Measurements from ENCODE around the gene PPP1R12B.

Gene PPP1R12B

DNA sequence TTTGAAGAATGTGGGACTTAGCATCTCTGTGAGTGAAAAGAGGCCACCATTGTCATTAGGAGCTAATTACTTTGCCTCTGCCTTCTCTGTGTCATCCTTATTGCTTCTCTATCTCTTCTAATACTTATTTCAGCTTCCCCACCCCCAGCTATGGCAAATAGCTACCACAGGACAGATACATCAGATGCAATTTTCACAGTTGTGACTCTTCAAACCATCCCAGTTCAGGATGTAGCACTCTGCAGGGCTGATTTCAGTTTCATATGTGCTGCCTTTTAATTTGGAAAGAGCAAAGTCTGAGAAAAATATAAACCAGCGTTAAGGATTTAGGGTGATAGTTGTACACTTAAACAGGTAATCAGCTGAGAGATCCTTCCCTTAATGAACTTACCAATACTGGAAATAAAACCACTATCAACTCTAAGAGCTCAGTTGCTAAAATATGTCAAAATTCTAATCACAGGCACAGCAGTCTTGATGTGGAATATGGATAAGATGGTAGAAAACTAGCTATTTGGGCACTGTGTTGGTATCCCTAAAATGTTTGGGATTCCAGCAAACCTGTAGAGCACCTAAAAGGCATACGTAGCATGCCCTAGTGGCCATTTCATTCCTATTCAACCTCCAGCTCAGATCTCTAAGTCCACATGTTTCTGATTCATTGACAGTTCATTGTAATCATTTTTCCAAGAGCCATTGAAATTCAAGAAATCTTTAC, 213.4 kb downstream of the PPP1R12B start:
- Histone ChIP-seq H3K9ac (ENCODE audit: low read depth, low read length) (no peak overlapping the region), H4K20me1 (ENCODE audit: insufficient read depth, low read length) (no peaks in the 10 kb centered on the region), H3K4me2 (ENCODE audit: insufficient read depth, low read length) (no peak overlapping the region), H3K36me3 (ENCODE audit: insufficient read depth, low read length) (peaks cover 6% of the 10 kb centered on the region; the same call in 1 of the 2 replicates), H3K27me3 (ENCODE audit: insufficient read depth, low read length, poor library complexity) (no peaks in the 10 kb centered on the region), H2AFZ (ENCODE audit: low read depth, low read length) (no peak overlapping the region), H3K9me3 (ENCODE audit: insufficient read depth, low read length, severe bottlenecking) (no peaks in the 10 kb centered on the region), H3K27ac (ENCODE audit: low read length) (no peak overlapping the region), H3K79me2 (ENCODE audit: insufficient read depth, low read length) (no peaks in the 10 kb centered on the region), H3K4me1 (ENCODE audit: insufficient read depth, low read length) (no peaks in the 10 kb centered on the region), H3K4me3 (ENCODE audit: low read depth in 1 of 2, low read length in 2 of 2) (no peak overlapping the region)
- DNase-seq = no peak
- TF ChIP-seq, protein P1, sequence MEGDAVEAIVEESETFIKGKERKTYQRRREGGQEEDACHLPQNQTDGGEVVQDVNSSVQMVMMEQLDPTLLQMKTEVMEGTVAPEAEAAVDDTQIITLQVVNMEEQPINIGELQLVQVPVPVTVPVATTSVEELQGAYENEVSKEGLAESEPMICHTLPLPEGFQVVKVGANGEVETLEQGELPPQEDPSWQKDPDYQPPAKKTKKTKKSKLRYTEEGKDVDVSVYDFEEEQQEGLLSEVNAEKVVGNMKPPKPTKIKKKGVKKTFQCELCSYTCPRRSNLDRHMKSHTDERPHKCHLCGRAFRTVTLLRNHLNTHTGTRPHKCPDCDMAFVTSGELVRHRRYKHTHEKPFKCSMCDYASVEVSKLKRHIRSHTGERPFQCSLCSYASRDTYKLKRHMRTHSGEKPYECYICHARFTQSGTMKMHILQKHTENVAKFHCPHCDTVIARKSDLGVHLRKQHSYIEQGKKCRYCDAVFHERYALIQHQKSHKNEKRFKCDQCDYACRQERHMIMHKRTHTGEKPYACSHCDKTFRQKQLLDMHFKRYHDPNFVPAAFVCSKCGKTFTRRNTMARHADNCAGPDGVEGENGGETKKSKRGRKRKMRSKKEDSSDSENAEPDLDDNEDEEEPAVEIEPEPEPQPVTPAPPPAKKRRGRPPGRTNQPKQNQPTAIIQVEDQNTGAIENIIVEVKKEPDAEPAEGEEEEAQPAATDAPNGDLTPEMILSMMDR (IDR thresholded peaks at IDR 0.05; ENCODE audit: borderline replicate concordance, extremely low read depth, low read length, poor library complexity, severe bottlenecking) = no peak
- no peak for TF ChIP-seq EZH2 (IDR thresholded peaks at IDR 0.05; ENCODE audit: borderline replicate concordance, low read depth, low read length, severe bottlenecking)
- ATAC-seq (ENCODE audit: insufficient read depth, low read depth) = no peak

DNA sequence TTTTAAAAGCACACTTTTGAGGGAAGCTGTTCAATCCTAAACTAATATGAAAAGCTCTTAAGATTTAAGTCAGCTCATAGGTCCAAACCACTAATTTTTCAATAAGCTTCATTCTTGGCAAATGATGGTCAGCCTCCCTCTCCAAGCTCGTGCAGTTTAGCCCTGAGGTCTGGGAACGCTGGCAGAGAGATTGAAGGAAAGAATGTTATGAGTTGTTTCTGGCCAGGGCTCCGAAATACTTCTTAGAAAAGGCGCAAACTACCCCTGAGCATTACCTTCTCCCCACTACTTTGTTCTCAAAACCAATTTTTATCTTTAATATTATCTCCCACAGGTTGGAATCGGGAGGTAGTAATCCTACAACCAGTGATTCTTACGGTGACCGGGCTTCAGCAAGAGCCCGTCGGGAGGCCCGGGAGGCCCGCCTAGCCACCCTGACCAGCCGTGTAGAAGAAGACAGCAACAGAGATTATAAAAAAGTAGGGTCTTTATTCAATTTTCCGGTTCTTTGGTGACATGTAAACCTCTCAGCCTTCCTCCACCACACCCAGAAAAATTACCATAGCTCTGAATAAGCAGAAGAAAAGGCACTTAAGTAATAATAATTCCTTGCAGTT, 214.1 kb downstream of the PPP1R12B start:
- no peaks in the 10 kb centered on the region for H3K79me2 ChIP-seq (ENCODE audit: insufficient read depth, low read length)
- no peaks in the 10 kb centered on the region for H3K4me1 ChIP-seq (ENCODE audit: insufficient read depth, low read length)
- no peak overlapping the region for H3K4me2 ChIP-seq (ENCODE audit: insufficient read depth, low read length)
- ATAC-seq (ENCODE audit: insufficient read depth, low read depth) (no peak), DNase-seq (no peak)
- no peaks in the 10 kb centered on the region for H4K20me1 ChIP-seq (ENCODE audit: insufficient read depth, low read length)
- H3K9me3 ChIP-seq (ENCODE audit: insufficient read depth, low read length, severe bottlenecking) = no peaks in the 10 kb centered on the region
- H2AFZ ChIP-seq (ENCODE audit: low read depth, low read length) = no peak overlapping the region
- no peak overlapping the region for H3K27ac ChIP-seq (ENCODE audit: low read length)
- peaks cover 6% of the 10 kb centered on the region; the same call in 1 of the 2 replicates for H3K36me3 ChIP-seq (ENCODE audit: insufficient read depth, low read length)
- H3K27me3 ChIP-seq (ENCODE audit: insufficient read depth, low read length, poor library complexity) = no peaks in the 10 kb centered on the region
- H3K4me3 ChIP-seq (ENCODE audit: low read depth in 1 of 2, low read length in 2 of 2) = no peak overlapping the region
- TF ChIP-seq, protein P1 (IDR thresholded peaks at IDR 0.05; ENCODE audit: borderline replicate concordance, extremely low read depth, low read length, poor library complexity, severe bottlenecking) = no peak
- TF ChIP-seq EZH2 (IDR thresholded peaks at IDR 0.05; ENCODE audit: borderline replicate concordance, low read depth, low read length, severe bottlenecking) = no peak
- H3K9ac ChIP-seq (ENCODE audit: low read depth, low read length) = no peak overlapping the region

DNA sequence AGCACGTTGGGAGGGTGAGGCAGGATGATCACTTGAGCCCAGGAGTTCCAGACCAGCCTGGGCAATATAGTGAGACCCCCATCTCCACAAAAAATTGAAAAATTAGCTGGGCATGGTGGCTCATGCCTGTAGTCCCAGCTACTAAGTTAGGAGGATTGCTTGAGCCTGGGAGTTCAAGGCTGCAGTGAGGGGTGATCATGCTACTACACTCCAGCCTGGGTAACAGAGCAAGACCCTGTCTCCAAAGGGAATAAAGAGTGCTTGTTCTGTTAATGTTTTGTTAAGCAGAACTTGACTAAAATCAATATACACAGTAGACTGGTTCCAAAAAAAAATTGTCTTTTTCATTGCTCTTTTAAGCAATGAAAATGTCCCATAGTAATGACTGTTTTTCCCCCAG, 215.3 kb downstream of the PPP1R12B start:
- Histone ChIP-seq H3K79me2 (ENCODE audit: insufficient read depth, low read length) (no peaks in the 10 kb centered on the region), H3K4me3 (ENCODE audit: low read depth in 1 of 2, low read length in 2 of 2) (no peak overlapping the region), H3K4me2 (ENCODE audit: insufficient read depth, low read length) (no peak overlapping the region), H3K4me1 (ENCODE audit: insufficient read depth, low read length) (no peaks in the 10 kb centered on the region), H4K20me1 (ENCODE audit: insufficient read depth, low read length) (no peaks in the 10 kb centered on the region), H2AFZ (ENCODE audit: low read depth, low read length) (no peak overlapping the region), H3K9me3 (ENCODE audit: insufficient read depth, low read length, severe bottlenecking) (no peaks in the 10 kb centered on the region), H3K36me3 (ENCODE audit: insufficient read depth, low read length) (peaks cover 12% of the 10 kb centered on the region; the same call in 1 of the 2 replicates), H3K27ac (ENCODE audit: low read length) (no peak overlapping the region), H3K27me3 (ENCODE audit: insufficient read depth, low read length, poor library complexity) (no peaks in the 10 kb centered on the region), H3K9ac (ENCODE audit: low read depth, low read length) (no peak overlapping the region)
- TF ChIP-seq, protein P1 (IDR thresholded peaks at IDR 0.05; ENCODE audit: borderline replicate concordance, extremely low read depth, low read length, poor library complexity, severe bottlenecking) = no peak
- TF ChIP-seq EZH2 (IDR thresholded peaks at IDR 0.05; ENCODE audit: borderline replicate concordance, low read depth, low read length, severe bottlenecking) = no peak
- ATAC-seq (ENCODE audit: insufficient read depth, low read depth) (no peak), DNase-seq (no peak)
